ENCODE data around the gene CRACR2B.

Gene CRACR2B

GRCh38 chr11:853682-854448, 26.1 kb downstream of the CRACR2B start:
- DNase-seq (ENCODE audit: low read depth in 2 of 2), result no peak

- no peak for DNase-seq (ENCODE audit: low read depth in 2 of 2)
These were observed 27.0 kb downstream of the CRACR2B start for GRCh38 chr11:854601-855329.

- DNase-seq (ENCODE audit: low read depth in 2 of 2), result no peak
These were observed 27.6 kb downstream of the CRACR2B start for GRCh38 chr11:855330-855674.

GRCh38 chr11:855796-856195, 28.1 kb downstream of the CRACR2B start:
- no peak for DNase-seq (ENCODE audit: low read depth in 2 of 2)

GRCh38 chr11:856397-856796, 28.7 kb downstream of the CRACR2B start:
- DNase-seq (ENCODE audit: low read depth in 2 of 2), result no peak

GRCh38 chr11:858053-858761, 30.5 kb downstream of the CRACR2B start:
- DNase-seq (ENCODE audit: low read depth in 2 of 2), result no peak

- no peak for DNase-seq (ENCODE audit: low read depth in 2 of 2)
These were observed 31.1 kb downstream of the CRACR2B start for GRCh38 chr11:858762-859339.

GRCh38 chr11:859394-860131, 31.8 kb downstream of the CRACR2B start:
- DNase-seq (ENCODE audit: low read depth in 2 of 2), result no peak

GRCh38 chr11:860234-861104, 32.8 kb downstream of the CRACR2B start:
- DNase-seq (ENCODE audit: low read depth in 2 of 2), result no peak

GRCh38 chr11:861105-861479, 33.4 kb downstream of the CRACR2B start:
- no peak for DNase-seq (ENCODE audit: low read depth in 2 of 2)

GRCh38 chr11:862081-862661, 34.5 kb downstream of the CRACR2B start:
- DNase-seq (ENCODE audit: low read depth in 2 of 2), result no peak

GRCh38 chr11:862696-863022, 34.9 kb downstream of the CRACR2B start:
- no peak for DNase-seq (ENCODE audit: low read depth in 2 of 2)

GRCh38 chr11:863023-863909, 35.5 kb downstream of the CRACR2B start:
- DNase-seq (ENCODE audit: low read depth in 2 of 2), result no peak

- DNase-seq (ENCODE audit: low read depth in 2 of 2), result no peak
These were observed 36.5 kb downstream of the CRACR2B start for GRCh38 chr11:863910-864827.

GRCh38 chr11:864898-865297, 37.2 kb downstream of the CRACR2B start:
- no peak for DNase-seq (ENCODE audit: low read depth in 2 of 2)

- no peak for DNase-seq (ENCODE audit: low read depth in 2 of 2)
These were observed 38.0 kb downstream of the CRACR2B start for GRCh38 chr11:865462-866430.

GRCh38 chr11:866481-866880, 38.8 kb downstream of the CRACR2B start:
- no peak for DNase-seq (ENCODE audit: low read depth in 2 of 2)
